Liver (tissue), 9 donors: ENCODE data around the gene MGAT4C. TPM values are rescaled to one million over a fixed set of nuclear protein-coding genes. Genes with fewer than 3 reads are reported as not detected.

Experiments used
- DNase-seq: peaks from one replicate; pipeline ENCODE4 v3.0.0-alpha.2; 2017; ENCODE audit warnings: low spot score
- H3K27ac ChIP-seq, 2 donors: one replicate each; pipeline ENCODE4 v1.7.0; 2013; ENCODE audit warnings: inconsistent platforms in 2 of 2, low read length in 2 of 2, control low read depth in 1 of 2, low read depth in 1 of 2, mild to moderate bottlenecking in 1 of 2
- H3K27me3 ChIP-seq, 4 donors: one replicate each; pipeline versions ENCODE4 v1.6.1 to v1.7.0; 2013; ENCODE audit warnings: low read length in 3 of 4, inconsistent platforms in 1 of 4, mild to moderate bottlenecking in 1 of 4, moderate library complexity in 1 of 4; ENCODE audit not compliant: control insufficient read depth in 4 of 4, insufficient read depth in 4 of 4
- H3K36me3 ChIP-seq, 4 donors: one replicate each; pipeline versions ENCODE4 v1.6.1 to v1.7.0; 2013; ENCODE audit warnings: low read length in 3 of 4, mild to moderate bottlenecking in 3 of 4, low read depth in 1 of 4, moderate library complexity in 1 of 4; ENCODE audit not compliant: control insufficient read depth in 4 of 4, insufficient read depth in 3 of 4
- H3K4me1 ChIP-seq, 4 donors: one replicate each; pipeline versions ENCODE4 v1.6.1 to v1.7.0; 2013; ENCODE audit warnings: low read length in 3 of 4, mild to moderate bottlenecking in 3 of 4, moderate library complexity in 1 of 4; ENCODE audit not compliant: control insufficient read depth in 4 of 4, insufficient read depth in 4 of 4
- H3K4me3 ChIP-seq, 3 donors: one replicate each; pipeline versions ENCODE4 v1.6.1 to v1.7.0; 2013; ENCODE audit warnings: low read length in 3 of 3, control low read depth in 1 of 3, low read depth in 1 of 3, mild to moderate bottlenecking in 1 of 3
- H3K9ac ChIP-seq, 2 donors: one replicate each; pipeline ENCODE4 v1.7.0; 2013; ENCODE audit warnings: low read length in 2 of 2, mild to moderate bottlenecking in 2 of 2, moderate library complexity in 2 of 2, control low read depth in 1 of 2, low read depth in 1 of 2
- H3K9me3 ChIP-seq, 4 donors: one replicate each; pipeline versions ENCODE4 v1.6.1 to v1.7.0; 2013; ENCODE audit warnings: low read length in 3 of 4; ENCODE audit not compliant: control insufficient read depth in 4 of 4
- CTCF ChIP-seq: fragments of 150-350 bp; IDR thresholded peaks from 2 replicates; pipeline ENCODE4 v1.5.1; 2017; ENCODE audit warnings: improper control_type of control experiment, low read depth, low read length; ENCODE audit not compliant: missing input control
- EGR1 ChIP-seq, 2 donors: IDR thresholded peaks; 2 replicates each; pipeline ENCODE4 v1.6.1; 2016 to 2018; ENCODE audit warnings: antibody characterized with exemption in 2 of 2, low read depth in 2 of 2
- FOXA1 ChIP-seq: IDR thresholded peaks from 2 replicates; pipeline ENCODE4 v1.6.1; 2016; ENCODE audit warnings: antibody characterized with exemption
- FOXA2 ChIP-seq: IDR thresholded peaks from 2 replicates; pipeline ENCODE4 v1.6.1; 2016; ENCODE audit warnings: antibody characterized with exemption
- HNF4G ChIP-seq: IDR thresholded peaks from 2 replicates; pipeline ENCODE4 v1.6.1; 2016; ENCODE audit warnings: antibody characterized with exemption
- MAX ChIP-seq: IDR thresholded peaks from 2 replicates; pipeline ENCODE4 v1.6.1; 2016; ENCODE audit warnings: antibody characterized with exemption
- NR2F2 ChIP-seq: IDR thresholded peaks from 2 replicates; pipeline ENCODE4 v1.6.1; 2016; ENCODE audit warnings: antibody characterized with exemption
- REST ChIP-seq: IDR thresholded peaks from 2 replicates; pipeline ENCODE4 v1.6.1; 2016; ENCODE audit warnings: antibody characterized with exemption, mild to moderate bottlenecking
- SP1 ChIP-seq: IDR thresholded peaks from 2 replicates; pipeline ENCODE4 v1.6.1; 2018; ENCODE audit warnings: antibody characterized with exemption, mild to moderate bottlenecking
- YY1 ChIP-seq: IDR thresholded peaks from 2 replicates; pipeline ENCODE4 v1.6.1; 2016; ENCODE audit warnings: antibody characterized with exemption, mild to moderate bottlenecking
- WGBS: extraction: QIAGEN DNeasy Blood & Tissue Kit; methylation state at CpG from one replicate; pipeline ENCODE4 v1.1.7; 2013; 5-methylcytosine and 5-hydroxymethylcytosine counted together
- polyA plus RNA-seq, 2 donors: library from polyadenylated mRNA; stranded (reverse) in 1 of 2; unstranded in 1 of 2; fragments of 200-250 nt in 1 of 2; fragments of >200 nt in 1 of 2; fragmentation: Nextera tagmentation in 1 of 2; extraction: Ambion mirVana in 1 of 2; gene quantifications; one replicate each; pipeline versions ENCODE4 v1.2.1 to v1.2.3, GENCODE V29; 2013 to 2015
- total RNA-seq, 2 donors: library from RNA; depleted of rRNA; stranded (reverse); fragments of >200 nt; gene quantifications; one replicate each; pipeline ENCODE4 v1.2.3, GENCODE V29; 2014
- TF ChIP-seq, protein P1 (sequence below): IDR thresholded peaks from 2 replicates; pipeline ENCODE4 v1.6.1; 2016; ENCODE audit warnings: antibody characterized with exemption
- TF ChIP-seq, protein P2 (sequence below): IDR thresholded peaks from 2 replicates; pipeline ENCODE4 v1.6.1; 2016; ENCODE audit warnings: antibody characterized with exemption
- donor health status: healthy.
- donor health status: healthy.
- donor health status: healthy.
- donor health status: healthy.
- donor health status: healthy.

MGAT4C gene
- total and polyA plus RNA-seq, 4 donors, result 0.02 to 0.65 (median 0.09) TPM

- WGBS, result 59% methylated on average over 4 of the region's 4 CpGs
- no peaks in the 10 kb centered on the region for H3K4me1 ChIP-seq
- H3K36me3 ChIP-seq, result no peaks in the 10 kb centered on the region
- no peak overlapping the region for H3K9ac ChIP-seq
- no peak overlapping the region for H3K27ac ChIP-seq
- H3K4me3 ChIP-seq, result no peak overlapping the region
- TF ChIP-seq MAX, result no peak
- TF ChIP-seq SP1, result no peak
- TF ChIP-seq, protein P1, sequence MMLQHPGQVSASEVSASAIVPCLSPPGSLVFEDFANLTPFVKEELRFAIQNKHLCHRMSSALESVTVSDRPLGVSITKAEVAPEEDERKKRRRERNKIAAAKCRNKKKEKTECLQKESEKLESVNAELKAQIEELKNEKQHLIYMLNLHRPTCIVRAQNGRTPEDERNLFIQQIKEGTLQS, result no peak
- no peak for TF ChIP-seq HNF4G
- TF ChIP-seq FOXA2, result no peak
- TF ChIP-seq EGR1 (IDR thresholded peaks at IDR 0.05; ENCODE audit: low read depth in 2 of 2), result no peak
- TF ChIP-seq CTCF, result no peak
- no peak for TF ChIP-seq NR2F2
- no peak for TF ChIP-seq YY1
- no peaks in the 10 kb centered on the region for H3K9me3 ChIP-seq
- no peaks in the 10 kb centered on the region for H3K27me3 ChIP-seq
- DNase-seq, result no peak
Measured at GRCh38 chr12:86198696-86199444, 57.3 kb downstream of the MGAT4C start.

DNA sequence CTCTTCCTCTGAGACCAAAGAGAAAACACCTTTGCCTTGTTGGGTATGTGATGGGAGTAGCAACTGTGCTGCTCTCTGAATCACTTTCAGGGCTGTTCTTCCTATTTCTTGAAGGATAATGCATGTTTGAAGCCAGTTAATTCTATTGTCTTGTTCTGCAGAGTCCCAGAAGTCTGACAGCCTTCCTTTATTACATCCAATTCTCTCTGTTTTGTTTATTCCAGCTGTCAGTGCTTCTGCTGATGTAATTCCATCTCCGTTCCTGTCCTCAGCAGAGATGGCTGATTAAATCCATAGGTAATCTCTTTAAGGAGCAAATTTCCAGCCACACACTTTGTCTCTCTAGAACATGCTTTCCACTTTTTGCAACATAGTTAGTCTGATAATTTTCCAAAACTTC, 59.7 kb downstream of the MGAT4C start:
- no peak for DNase-seq
- TF ChIP-seq, protein P1, result no peak
- no peak for TF ChIP-seq CTCF
- no peak for TF ChIP-seq REST
- no peak for TF ChIP-seq NR2F2
- no peak for TF ChIP-seq FOXA2
- no peak for TF ChIP-seq FOXA1
- TF ChIP-seq EGR1 (IDR thresholded peaks at IDR 0.05; ENCODE audit: low read depth in 2 of 2), result no peak
- TF ChIP-seq, protein P2, sequence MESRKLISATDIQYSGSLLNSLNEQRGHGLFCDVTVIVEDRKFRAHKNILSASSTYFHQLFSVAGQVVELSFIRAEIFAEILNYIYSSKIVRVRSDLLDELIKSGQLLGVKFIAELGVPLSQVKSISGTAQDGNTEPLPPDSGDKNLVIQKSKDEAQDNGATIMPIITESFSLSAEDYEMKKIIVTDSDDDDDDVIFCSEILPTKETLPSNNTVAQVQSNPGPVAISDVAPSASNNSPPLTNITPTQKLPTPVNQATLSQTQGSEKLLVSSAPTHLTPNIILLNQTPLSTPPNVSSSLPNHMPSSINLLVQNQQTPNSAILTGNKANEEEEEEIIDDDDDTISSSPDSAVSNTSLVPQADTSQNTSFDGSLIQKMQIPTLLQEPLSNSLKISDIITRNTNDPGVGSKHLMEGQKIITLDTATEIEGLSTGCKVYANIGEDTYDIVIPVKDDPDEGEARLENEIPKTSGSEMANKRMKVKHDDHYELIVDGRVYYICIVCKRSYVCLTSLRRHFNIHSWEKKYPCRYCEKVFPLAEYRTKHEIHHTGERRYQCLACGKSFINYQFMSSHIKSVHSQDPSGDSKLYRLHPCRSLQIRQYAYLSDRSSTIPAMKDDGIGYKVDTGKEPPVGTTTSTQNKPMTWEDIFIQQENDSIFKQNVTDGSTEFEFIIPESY, result no peak
- Histone ChIP-seq H3K4me1 (no peaks in the 10 kb centered on the region), H3K27me3 (no peaks in the 10 kb centered on the region), H3K9ac (no peak overlapping the region), H3K27ac (no peak overlapping the region), H3K36me3 (no peaks in the 10 kb centered on the region), H3K4me3 (no peak overlapping the region), H3K9me3 (no peaks in the 10 kb centered on the region)
- 65% methylated on average over 1 of the region's 1 CpG for WGBS
